ENCODE data around the gene ABCB6.

GRCh38 chr2:219266232-219266631 lies 47.5 kb upstream of the ABCB6 start:
- TF ChIP-seq POLR2AphosphoS5 (IDR thresholded peaks at IDR 0.05) (no peak), CTCF (IDR thresholded peaks at IDR 0.05) (no peak), POLR2A (IDR thresholded peaks at IDR 0.05) (no peak)
